Inflammatory macrophage (primary cell): ENCODE measurements around the gene GUK1.

Experiments used
- DNase-seq, 2 donors: peaks; one replicate each; pipeline ENCODE4 v3.0.0-alpha.2; 2020 to 2022

The GUK1 gene

DNA sequence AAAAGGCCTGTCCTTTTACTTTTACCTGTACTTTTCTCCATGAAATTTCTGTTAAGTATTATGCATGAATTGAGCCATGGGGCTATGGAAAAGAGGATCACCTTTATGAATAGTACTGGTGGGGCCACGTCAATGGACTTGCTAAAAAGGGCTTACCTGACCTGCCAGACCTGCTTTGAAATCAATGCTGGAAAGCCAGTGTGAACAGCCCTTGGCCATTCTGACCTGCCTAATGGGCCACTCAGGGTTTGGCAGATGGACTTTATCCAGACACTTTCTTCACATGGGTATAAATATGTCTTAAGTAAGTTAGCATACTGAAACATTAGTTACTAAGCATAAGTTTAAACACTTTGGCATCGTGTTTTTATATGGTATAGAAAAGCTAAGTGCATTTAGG lies 8.3 kb upstream of the GUK1 start:
- no peak for DNase-seq

- no peak for DNase-seq
Measured at GRCh38 chr1:228134591-228134990, 5.5 kb upstream of the GUK1 start.

- DNase-seq, result no peak
Measured at GRCh38 chr1:228136901-228137300, 3.2 kb upstream of the GUK1 start.

- DNase-seq, result no peak
Measured at GRCh38 chr1:228139406-228139930, 611 bp upstream of the GUK1 start.

GRCh38 chr1:228140724-228141225 lies 696 bp downstream of the GUK1 start:
- peak in 1 of 2 donors; percentile 29 for DNase-seq

DNA sequence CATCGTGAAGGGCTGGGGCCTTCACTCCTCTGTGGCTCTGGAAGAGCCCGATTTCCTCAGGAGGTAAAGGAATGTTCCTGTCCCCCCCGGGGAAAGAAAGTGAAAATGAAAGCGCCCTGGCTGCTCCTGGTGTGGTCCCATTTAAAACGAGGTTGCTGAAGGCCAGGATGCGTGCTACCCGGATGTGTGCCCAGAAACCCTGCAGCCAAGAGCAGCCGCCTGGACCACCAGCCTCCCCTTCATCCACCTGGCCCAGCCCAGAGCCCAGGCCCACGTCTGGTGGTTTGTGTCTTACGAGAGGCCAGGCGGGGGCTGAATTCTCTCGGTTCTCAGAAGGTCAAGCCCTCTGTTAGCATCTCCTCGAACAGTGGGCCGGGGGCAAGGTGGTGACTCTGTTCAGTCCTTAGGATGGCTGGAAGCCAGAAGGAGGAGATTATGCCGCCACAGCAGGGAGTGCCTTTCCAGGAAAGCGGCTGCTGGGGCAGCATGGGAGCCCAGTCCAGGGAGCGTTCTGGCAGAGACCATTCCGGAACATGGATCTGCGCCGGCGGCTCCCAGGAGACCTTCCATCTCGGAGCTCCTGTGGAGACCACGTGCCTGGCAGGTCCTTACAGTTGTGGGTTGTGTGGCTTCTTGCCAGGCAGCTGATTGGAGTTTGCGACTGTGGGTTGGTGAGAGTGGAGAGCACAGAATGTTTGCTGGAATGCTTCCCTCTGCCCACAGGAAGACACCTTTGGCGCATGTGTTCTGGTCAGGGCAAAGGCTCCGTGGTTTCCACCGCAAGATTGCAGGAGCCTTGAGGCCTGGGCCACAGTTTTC lies 1.4 kb downstream of the GUK1 start:
- DNase-seq, result no peak

DNA sequence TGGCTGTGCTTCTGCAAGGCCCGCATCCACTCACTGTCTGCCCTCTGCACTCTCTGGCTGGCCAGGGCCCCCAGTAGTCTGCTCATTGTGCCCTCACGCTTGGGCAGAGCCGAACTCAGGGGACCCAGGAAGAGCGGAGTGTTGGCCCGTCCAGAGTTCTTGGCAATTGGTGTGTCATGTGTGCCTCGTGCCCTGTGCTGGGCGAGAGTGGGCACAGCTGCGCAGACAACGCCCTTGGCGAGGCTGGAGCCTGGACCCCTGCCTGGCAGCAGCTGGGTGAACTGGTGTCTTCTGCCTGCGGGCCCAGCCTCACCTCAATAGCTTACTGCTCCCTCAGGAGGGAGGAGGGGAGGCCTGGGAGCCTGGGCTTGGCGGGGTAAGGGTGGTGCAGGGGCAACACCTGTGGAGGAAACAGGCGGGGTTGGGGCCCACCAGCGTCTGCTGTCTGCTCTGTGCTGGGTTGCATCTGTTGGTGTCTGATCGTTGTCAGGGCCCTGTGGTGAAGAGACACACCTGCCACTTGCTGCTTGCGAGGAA lies 2.1 kb downstream of the GUK1 start:
- DNase-seq, result no peak

GRCh38 chr1:228142701-228143136 lies 2.6 kb downstream of the GUK1 start:
- no peak for DNase-seq

- no peak for DNase-seq
Measured at GRCh38 chr1:228143480-228144192, 3.6 kb downstream of the GUK1 start.

DNA sequence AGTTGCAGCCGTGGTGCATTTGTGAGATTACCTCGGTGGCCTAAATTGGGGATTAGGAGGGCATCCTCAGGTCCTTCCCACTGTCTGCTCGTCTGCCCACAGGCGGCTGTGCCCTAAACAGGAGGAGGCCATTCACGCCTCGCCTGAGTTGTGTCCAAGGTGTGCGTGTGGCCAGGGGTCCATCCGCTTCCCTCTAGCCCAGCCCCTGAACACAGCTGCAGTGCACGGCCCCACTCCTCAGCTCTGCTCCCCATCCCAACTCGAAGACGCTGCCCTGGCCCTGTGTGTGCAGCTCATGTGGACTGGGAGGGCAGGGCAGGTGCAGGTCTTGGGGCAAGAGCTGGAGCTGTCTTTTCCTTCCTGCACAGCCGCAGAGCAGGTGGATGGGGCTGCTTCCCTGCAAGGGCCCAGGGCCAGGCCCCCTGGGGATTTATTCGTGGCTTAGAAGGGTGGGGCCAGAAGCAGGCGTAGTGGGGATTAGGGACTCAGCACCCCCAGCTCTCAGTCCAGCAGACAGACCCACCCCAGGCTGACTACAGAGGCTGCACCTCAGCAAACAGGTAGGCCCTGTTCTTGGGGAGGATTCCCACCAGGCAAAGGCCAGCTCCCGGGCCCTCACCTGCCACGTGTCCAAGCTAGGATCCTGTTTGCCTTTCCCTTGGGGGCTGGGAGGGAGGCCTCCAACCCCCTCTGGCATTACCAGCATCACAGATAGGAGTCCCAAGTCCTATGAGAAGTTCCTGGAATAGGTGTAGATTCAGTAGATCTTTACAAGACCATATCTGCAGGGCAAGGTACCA lies 4.3 kb downstream of the GUK1 start:
- DNase-seq, result no peak

DNA sequence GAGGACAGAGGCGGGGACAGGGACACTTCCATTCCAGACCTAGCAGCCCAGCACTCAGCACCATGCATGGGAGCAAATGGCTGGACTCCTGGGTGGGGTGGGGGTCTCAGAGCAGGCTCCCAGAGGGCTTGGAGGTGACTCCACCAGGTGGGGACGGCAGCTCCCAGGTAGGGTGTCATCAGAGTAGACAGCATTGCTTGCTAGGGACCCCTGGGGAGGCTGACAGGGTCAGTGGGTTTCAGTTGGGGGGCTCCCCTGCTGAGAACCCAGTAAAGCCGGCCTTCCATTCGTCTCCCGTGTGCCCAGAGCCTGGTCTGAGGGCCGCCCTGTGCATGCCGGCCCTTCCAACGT lies 4.9 kb downstream of the GUK1 start:
- no peak for DNase-seq

DNA sequence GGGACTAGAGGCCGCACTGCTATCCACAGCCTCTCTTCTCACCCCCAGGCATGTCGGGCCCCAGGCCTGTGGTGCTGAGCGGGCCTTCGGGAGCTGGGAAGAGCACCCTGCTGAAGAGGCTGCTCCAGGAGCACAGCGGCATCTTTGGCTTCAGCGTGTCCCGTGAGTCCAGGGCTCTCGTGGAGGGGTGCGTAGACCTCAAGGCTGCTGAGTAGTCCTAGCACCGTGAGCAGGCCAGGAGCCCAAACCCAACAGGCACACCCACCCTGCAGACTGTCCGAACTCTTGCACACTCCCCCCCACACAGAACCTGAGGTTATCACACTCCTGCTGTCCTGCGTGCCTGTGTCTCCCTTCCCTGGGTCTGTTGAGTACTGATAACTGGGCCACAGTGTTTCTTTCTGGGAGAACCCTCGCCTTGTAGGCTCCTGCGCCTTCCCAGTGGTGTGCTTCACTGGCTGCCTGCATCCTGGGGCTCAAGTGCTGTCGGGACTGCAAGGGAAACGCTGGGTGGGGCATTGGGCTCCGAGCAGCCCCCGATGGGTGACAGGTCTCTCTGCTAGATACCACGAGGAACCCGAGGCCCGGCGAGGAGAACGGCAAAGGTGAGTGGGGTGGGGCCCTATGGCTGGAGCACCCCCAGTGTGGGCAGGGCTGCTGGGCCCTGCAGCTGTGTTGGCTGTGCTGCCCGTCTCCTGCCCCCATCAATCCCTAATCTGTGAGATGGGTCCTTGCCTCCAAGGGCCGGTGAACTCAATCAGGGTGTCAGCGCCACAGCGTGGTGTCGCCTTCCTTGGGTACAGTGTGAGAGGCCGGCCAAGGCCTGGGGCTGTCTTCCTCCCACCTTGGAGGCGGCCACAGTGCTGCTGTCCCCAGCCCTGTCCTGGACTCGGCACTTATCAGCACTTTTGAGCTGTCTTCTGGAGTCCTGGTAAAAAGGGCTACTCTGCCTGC lies 5.7 kb downstream of the GUK1 start:
- DNase-seq, result no peak

GRCh38 chr1:228146417-228147150 lies 6.5 kb downstream of the GUK1 start:
- no peak for DNase-seq

DNA sequence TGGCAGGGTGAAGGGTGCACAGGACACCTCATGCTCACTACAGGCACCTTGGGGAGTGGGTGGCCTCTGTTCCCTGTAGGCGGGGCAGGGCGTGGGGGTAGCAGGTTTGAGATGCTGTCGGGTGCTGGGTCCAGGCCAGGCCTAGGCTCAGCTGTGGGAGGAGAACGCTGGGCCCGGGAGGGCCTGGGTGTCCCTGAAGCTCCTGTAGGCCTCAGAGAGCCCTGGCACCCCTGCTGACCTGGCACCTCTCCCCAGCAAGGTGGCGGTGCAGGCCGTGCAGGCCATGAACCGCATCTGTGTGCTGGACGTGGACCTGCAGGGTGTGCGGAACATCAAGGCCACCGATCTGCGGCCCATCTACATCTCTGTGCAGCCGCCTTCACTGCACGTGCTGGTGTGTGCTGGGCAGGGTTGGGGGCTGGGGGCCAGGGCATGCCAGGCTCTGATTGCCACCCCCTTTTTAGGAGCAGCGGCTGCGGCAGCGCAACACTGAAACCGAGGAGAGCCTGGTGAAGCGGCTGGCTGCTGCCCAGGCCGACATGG lies 7.1 kb downstream of the GUK1 start:
- no peak for DNase-seq

- no peak for DNase-seq
Measured at GRCh38 chr1:228147768-228148167, 7.7 kb downstream of the GUK1 start.

- no peak for DNase-seq
Measured at GRCh38 chr1:228148196-228148861, 8.2 kb downstream of the GUK1 start.

DNA sequence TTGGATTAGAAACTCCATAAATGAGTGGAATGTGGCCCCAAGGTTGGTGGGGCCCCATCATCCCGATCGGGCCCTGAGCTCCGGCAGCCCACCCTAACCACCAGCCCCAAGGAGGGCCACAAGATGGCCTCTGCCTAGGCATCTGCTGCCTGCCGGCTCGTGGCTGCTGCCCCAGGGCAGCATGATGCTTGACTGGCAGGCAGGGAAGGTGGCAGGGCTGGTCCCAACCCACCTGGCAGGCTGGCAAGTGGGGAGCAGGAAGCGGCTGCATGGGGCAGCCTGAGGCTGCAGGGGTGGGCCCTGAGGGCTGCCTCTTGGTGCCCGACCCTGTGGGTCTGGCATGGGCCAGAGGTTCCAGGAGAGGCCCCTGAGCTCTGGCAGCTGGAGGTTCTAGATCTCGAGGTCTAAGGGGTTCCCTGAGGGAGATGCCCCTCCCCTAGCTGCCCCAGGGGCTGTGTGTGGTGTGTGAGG lies 8.9 kb downstream of the GUK1 start:
- DNase-seq, result no peak

DNA sequence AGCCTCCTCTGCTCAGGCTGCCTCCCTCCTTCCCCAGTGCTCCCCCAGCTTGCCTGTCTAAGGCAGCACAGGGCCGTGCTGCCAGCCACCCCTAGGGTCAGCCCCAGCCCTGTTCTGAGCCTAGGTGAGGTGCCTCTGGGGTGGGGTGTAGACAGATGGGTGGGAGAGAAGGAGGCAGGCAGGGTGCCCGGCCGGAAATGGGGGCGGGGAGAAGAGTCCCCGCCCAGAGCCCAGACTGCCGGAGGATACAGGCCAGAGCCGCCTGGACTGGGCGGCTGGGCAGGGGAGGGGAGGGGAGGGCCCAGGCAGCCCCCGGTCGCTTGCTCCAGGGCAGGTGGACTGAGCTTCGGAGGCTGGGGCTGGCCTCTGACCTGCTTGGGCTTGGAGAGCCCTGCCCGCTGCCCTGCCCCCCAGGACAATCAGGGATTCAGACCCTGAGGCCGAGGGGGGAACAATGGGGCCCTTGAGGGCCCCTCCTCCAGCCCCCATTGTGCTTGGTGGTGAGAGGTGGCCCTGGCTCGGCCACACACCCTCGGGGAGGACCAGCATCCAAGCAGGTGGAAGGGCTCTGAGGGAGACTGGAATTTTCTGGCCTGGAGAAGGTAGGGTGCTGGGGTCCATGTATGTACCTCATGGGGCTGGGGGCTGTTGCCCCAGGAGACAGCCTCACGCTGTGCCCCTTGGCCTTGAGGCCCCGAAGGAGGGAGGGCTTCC lies 9.5 kb downstream of the GUK1 start, which contains the start of gene GJC2:
Gene GJC2, plus strand, starts transcription at position 525 of the 714 bp plus-strand sequence. CDS start 7,829 bp downstream, outside the sequence.
- no peak for DNase-seq

DNA sequence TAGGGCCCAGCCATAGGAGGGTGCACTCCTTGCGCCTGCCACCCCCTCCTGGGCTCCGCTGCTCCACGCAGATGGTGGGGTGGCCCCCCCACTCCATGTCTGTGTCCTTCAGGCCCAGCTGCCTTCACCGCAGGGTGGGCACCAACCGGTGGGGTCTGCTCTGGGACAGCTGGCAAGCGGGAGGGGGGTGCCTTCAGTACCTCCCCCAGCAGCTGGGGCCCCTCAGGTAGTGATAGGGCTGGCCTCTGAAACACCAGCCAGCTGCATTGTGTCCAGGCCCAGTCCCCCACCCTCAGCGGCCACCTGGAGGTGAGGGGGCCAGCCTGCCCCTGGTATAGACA lies 10.0 kb downstream of the GUK1 start:
- no peak for DNase-seq
